CD4-positive, alpha-beta T cell (primary cell): ENCODE data around the gene PNPLA7. TPM values are rescaled to one million over a fixed set of nuclear protein-coding genes. Genes with fewer than 3 reads are reported as not detected.
A peak's percentile ranks its signal among the peaks of the same experiment; 100 is the strongest.

Source experiments
- ATAC-seq: fragments of 200-7000 bp; cut with Tn5 transposase; one replicate; pipeline ENCODE4 v1.10.0; 2022; ENCODE audit warnings: mild to moderate bottlenecking; ENCODE audit not compliant: poor library complexity
- CTCF ChIA-PET: fragments of 350-600 bp; sonication (Branson Sonifier 250); formaldehyde crosslinking; loops from one replicate; lab custom pipeline; 2021; ENCODE audit warnings: antibody characterized with exemption, inconsistent platforms; lab: Charles Lee
- POLR2A ChIA-PET: fragments of 350-600 bp; sonication (Branson Sonifier 250); formaldehyde crosslinking; loops from one replicate; lab custom pipeline; 2021; ENCODE audit warnings: antibody characterized with exemption, inconsistent platforms; lab: Charles Lee
- DNase-seq, 14 experiments: peaks; one replicate each; pipeline ENCODE4 v3.0.0-alpha.2; 2013 to 2020; ENCODE audit warnings: mixed read lengths in 2 of 14
- H3K27ac ChIP-seq, 2 donors: one replicate each; pipeline versions ENCODE4 v1.5.1 to v1.7.0; 2013; ENCODE audit warnings: low read length in 2 of 2, low read depth in 1 of 2, mild to moderate bottlenecking in 1 of 2
- H3K27me3 ChIP-seq, 2 experiments: 1 replicate in 1 of 2; 2 replicates in 1 of 2; pipeline versions ENCODE4 v1.6.1 to v1.7.0; 2013; ENCODE audit warnings: low read length in 2 of 2, control low read depth in 1 of 2, mild to moderate bottlenecking in 1 of 2, moderate library complexity in 1 of 2; ENCODE audit not compliant: insufficient read depth in 2 of 2, control insufficient read depth in 1 of 2
- H3K36me3 ChIP-seq: one replicate; pipeline ENCODE4 v1.6.1; 2013; ENCODE audit warnings: low read length, control low read depth; ENCODE audit not compliant: insufficient read depth
- H3K4me1 ChIP-seq: one replicate; pipeline ENCODE4 v1.6.1; 2013; ENCODE audit warnings: low read length, control low read depth; ENCODE audit not compliant: insufficient read depth
- H3K4me3 ChIP-seq: one replicate; pipeline ENCODE4 v1.5.1; 2013; ENCODE audit warnings: mild to moderate bottlenecking, low read length, moderate library complexity
- H3K9me3 ChIP-seq, 2 experiments: 1 replicate in 1 of 2; 2 replicates in 1 of 2; pipeline versions ENCODE4 v1.6.1 to v1.7.0; 2013; ENCODE audit warnings: low read length in 2 of 2, mild to moderate bottlenecking in 2 of 2, control low read depth in 1 of 2, moderate library complexity in 1 of 2; ENCODE audit not compliant: control insufficient read depth in 1 of 2, insufficient read depth in 1 of 2
- H3K27ac Mint-ChIP-seq: one replicate; pipeline ENCODE4 v1.8.0; 2020; ENCODE audit warnings: mixed read lengths
- H3K27me3 Mint-ChIP-seq: one replicate; pipeline ENCODE4 v1.8.0; 2021; ENCODE audit warnings: mixed read lengths
- H3K36me3 Mint-ChIP-seq: one replicate; pipeline ENCODE4 v1.8.0; 2021; ENCODE audit warnings: low read depth, mixed read lengths
- H3K4me1 Mint-ChIP-seq: one replicate; pipeline ENCODE4 v1.8.0; 2021; ENCODE audit warnings: low read depth, mixed read lengths
- H3K4me3 Mint-ChIP-seq: one replicate; pipeline ENCODE4 v1.8.0; 2020; ENCODE audit warnings: mild to moderate bottlenecking, mixed read lengths
- H3K9me3 Mint-ChIP-seq: one replicate; pipeline ENCODE4 v1.8.0; 2020; ENCODE audit warnings: mixed read lengths
- CTCF ChIP-seq: fragments of 200-600 bp; IDR thresholded peaks from one replicate; pipeline ENCODE4 v1.8.0; 2022; ENCODE audit warnings: antibody characterized with exemption, mild to moderate bottlenecking
- intact Hi-C, 2 experiments: fragments of 100-400 bp; cut with DNase I in 1 of 2; cut with micrococcal nuclease in 1 of 2; formaldehyde crosslinking; loops; one replicate each; pipeline versions ENCODE4 v1.15.1 to v1.9.0; 2023 to 2025; cut with DNase I, micrococcal nuclease
- total RNA-seq, 174 experiments: library from RNA in 2 of 174; stranded (reverse) in 2 of 174; gene quantifications; one replicate each; pipeline ENCODE4 v1.2.3 and lab custom pipeline; 2021 to 2026

Gene PNPLA7
- total RNA-seq, 2 experiments from 2014 or later: 7.8 to 8.4 TPM

DNA sequence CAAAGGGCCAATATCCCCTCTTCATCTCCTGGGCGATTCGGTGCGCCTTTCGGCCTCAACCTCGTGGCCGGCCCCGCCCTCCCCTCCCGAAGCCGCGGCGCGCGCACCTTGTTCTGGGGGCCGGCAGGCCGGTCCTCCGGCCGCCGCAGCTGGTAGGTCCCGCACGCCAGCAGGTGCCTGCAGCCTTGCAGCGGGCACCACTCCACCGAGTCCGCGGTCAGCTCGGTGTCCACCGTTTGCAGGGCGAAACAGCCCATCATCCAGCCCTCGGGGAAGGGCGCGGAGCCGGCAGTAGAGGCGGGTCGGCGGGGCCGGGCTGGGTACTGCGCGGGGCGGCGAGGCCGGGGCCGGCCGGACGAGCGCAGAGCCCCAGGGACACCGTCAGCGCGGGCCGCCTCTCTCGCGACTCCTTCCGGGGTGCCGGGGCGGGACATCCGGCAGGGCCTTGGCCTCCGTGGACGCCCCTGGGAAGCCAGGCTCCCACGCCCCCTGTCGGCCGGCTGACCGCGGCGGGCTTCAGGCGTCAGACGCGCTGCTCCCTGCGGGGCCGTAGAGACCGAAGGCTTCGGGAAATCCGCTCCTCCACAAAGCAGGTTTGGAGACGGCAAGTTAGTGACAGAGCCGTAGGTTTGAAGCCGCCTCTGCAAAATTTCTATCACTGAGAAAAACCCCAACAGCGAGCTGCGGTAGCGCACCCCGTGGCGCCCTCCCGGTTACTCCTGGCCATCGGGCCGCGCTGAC, 28.5 kb upstream of the PNPLA7 start, which contains the start of gene DPH7:
DPH7 (minus strand) TSS at position 408 of the 741 bp plus-strand sequence; CDS start at position 260, 148 bp downstream.
- peaks cover 36% of the 10 kb centered on the region for H3K4me1 ChIP-seq
- H3K4me3 Mint-ChIP-seq: peak within 1 kb of the TSS; percentile 87
- H3K27me3 Mint-ChIP-seq: no peaks in the 10 kb centered on the region
- H3K27ac Mint-ChIP-seq: peak within 1 kb of the TSS; percentile 71
- ChIA-PET CTCF (interaction anchor here (1.1 to 2.2 kb wide), 6 partner anchors 12 to 1215 kb away, joined by 3 to 7 read pairs (median 5); partner anchors contain the start of genes DNLZ, MRPL41 and PNPLA7), POLR2A (interaction anchor here (0.9 to 1.6 kb wide), 4 partner anchors 10 to 44 kb away, joined by 4 to 8 read pairs (median 5); partner anchors contain the start of genes EHMT1 and MRPL41)
- H3K4me3 ChIP-seq: peak within 1 kb of the TSS; percentile 63
- intact Hi-C loops: loop anchor here in 1 of 2 experiments (1.0 to 5.0 kb wide), 2 partner anchors 40 to 156 kb away; partner anchors contain the start of genes EXD3 and NOXA1
- H3K9me3 ChIP-seq: no peaks in the 10 kb centered on the region
- peaks cover 52% of the 10 kb centered on the region for H3K36me3 Mint-ChIP-seq
- H3K27ac ChIP-seq: peak within 1 kb of the TSS in 1 of 2 donors; percentile 39
- H3K27me3 ChIP-seq: no peaks in the 10 kb centered on the region
- H3K36me3 ChIP-seq: peaks cover 35% of the 10 kb centered on the region
- DNase-seq (peak; percentile 88 to 98 (median 94)), ATAC-seq (peak; percentile 97)
- peaks cover 30% of the 10 kb centered on the region for H3K4me1 Mint-ChIP-seq
- no peaks in the 10 kb centered on the region for H3K9me3 Mint-ChIP-seq
- TF ChIP-seq CTCF: peak; percentile 94

DNA sequence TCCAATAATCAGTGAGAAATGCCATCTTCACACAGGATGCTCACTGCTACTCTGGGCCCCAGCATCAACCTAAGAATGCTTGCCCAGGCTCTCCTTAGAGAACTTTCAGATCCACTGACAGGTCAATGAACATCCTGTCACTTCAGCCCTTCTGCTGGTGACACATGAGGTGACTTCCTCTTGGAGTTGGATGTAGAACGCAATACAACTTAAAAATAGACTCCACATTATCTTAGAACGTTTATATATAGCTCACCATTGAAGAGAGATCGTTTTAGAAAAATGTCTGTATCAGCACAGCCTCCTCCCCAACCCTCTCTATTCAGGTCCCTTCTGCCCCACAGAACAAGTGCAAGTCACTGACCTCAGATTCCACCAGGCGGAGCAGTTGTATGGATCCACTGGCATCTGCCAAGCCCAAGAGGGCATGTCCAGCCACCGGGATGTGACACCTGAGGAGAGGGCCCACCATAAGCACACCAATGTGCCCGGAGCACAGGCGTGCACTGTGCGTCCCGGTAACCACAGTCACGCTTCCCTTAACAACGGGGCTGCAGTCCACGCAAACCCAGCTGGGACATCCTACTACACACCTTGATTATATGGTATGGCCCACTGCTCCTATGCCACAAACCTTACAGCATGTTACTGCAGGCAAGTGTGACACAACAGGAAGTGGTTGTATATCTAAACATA, 25.7 kb upstream of the PNPLA7 start:
- H3K4me1 ChIP-seq: peaks cover 36% of the 10 kb centered on the region
- POLR2A ChIA-PET: no interaction called here
- no peak overlapping the region for H3K4me3 ChIP-seq
- TF ChIP-seq CTCF: no peak
- no peaks in the 10 kb centered on the region for H3K27me3 Mint-ChIP-seq
- DNase-seq (peak in 1 of 14 experiments; percentile 28), ATAC-seq (no peak)
- H3K27ac Mint-ChIP-seq: peak overlapping the region; percentile 20
- H3K36me3 ChIP-seq: peaks cover 39% of the 10 kb centered on the region
- no peaks in the 10 kb centered on the region for H3K27me3 ChIP-seq
- intact Hi-C loops: loop anchor here in 1 of 2 experiments (5.0 kb wide), 1 partner anchor 154 kb away; the partner anchor contains the start of genes EXD3 and NOXA1
- CTCF ChIA-PET: no interaction called here
- H3K4me1 Mint-ChIP-seq: peaks cover 30% of the 10 kb centered on the region
- H3K9me3 Mint-ChIP-seq: no peaks in the 10 kb centered on the region
- no peaks in the 10 kb centered on the region for H3K9me3 ChIP-seq
- H3K27ac ChIP-seq: no peak overlapping the region
- H3K4me3 Mint-ChIP-seq: peak overlapping the region; percentile 79
- H3K36me3 Mint-ChIP-seq: peaks cover 47% of the 10 kb centered on the region

GRCh38 chr9:137575364-137575715, 25.1 kb upstream of the PNPLA7 start:
- POLR2A ChIA-PET: interaction anchor here (1.0 kb wide), 1 partner anchor 43 kb away, joined by 4 read pairs; the partner anchor contains the start of gene EHMT1
- no peak overlapping the region for H3K4me3 Mint-ChIP-seq
- peaks cover 39% of the 10 kb centered on the region for H3K36me3 ChIP-seq
- H3K27ac Mint-ChIP-seq: no peak overlapping the region
- no peak overlapping the region for H3K27ac ChIP-seq
- intact Hi-C loops: loop anchor here in 1 of 2 experiments (5.0 kb wide), 1 partner anchor 153 kb away; the partner anchor contains the start of genes EXD3 and NOXA1
- ATAC-seq: no peak
- peak in 1 of 14 experiments; percentile 45 for DNase-seq
- TF ChIP-seq CTCF: no peak
- H3K27me3 ChIP-seq: no peaks in the 10 kb centered on the region
- H3K4me1 Mint-ChIP-seq: peaks cover 35% of the 10 kb centered on the region
- peaks cover 52% of the 10 kb centered on the region for H3K36me3 Mint-ChIP-seq
- no peaks in the 10 kb centered on the region for H3K27me3 Mint-ChIP-seq
- H3K4me3 ChIP-seq: no peak overlapping the region
- H3K9me3 ChIP-seq: no peaks in the 10 kb centered on the region
- no peaks in the 10 kb centered on the region for H3K9me3 Mint-ChIP-seq
- CTCF ChIA-PET: no interaction called here
- H3K4me1 ChIP-seq: peaks cover 36% of the 10 kb centered on the region
